Amniotic stem cell (primary cell): Measurements from ENCODE around the gene CLPTM1.

Source experiments
- DNase-seq: peaks from one replicate; lab custom pipeline; 2025; lab: John Stamatoyannopoulos, UW

CLPTM1 gene

GRCh38 chr19:45010306-45010705, 55.1 kb downstream of the CLPTM1 start:
- no peak for DNase-seq

- no peak for DNase-seq
These were observed 56.8 kb downstream of the CLPTM1 start for GRCh38 chr19:45011959-45012358.

- DNase-seq: peak; percentile 11
These were observed 61.5 kb downstream of the CLPTM1 start for GRCh38 chr19:45016388-45017314.

DNA sequence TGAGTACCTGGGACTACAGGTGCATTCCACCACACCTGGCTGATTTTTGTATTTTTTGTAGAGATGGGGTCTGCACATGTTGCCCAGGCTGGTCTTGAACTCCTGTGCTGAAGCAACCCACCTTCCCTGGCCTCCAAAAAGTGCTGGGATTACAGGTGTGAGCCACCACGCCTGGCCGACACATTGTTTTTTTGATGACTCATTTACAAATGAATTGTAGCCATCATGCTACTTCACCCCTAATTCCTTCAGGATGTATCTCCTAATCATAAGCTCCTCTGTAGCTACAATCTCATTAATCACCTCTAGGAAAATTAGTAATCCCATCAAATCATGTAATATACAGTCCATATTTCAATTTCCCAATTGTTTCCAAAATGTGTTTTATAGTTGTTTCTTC, 64.0 kb downstream of the CLPTM1 start:
- DNase-seq: no peak

DNA sequence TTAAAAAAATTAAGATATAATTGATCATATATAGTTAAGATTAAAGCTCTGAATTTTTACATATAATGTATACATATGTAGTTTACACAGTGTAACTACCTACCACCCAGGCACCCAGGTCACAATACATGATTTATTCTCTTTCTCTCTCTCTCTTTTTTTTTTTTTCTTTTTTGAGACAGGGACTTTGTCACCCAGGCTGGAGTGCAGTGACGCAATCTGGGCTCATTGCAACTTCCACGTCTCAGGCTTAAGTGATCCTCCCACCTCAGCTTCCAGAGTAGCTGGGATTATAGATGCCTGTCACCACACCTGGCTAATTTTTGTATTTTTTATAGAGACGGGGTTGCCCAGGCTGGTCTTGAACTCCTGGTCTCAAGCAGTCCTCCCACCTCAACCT, 64.9 kb downstream of the CLPTM1 start:
- no peak for DNase-seq

DNA sequence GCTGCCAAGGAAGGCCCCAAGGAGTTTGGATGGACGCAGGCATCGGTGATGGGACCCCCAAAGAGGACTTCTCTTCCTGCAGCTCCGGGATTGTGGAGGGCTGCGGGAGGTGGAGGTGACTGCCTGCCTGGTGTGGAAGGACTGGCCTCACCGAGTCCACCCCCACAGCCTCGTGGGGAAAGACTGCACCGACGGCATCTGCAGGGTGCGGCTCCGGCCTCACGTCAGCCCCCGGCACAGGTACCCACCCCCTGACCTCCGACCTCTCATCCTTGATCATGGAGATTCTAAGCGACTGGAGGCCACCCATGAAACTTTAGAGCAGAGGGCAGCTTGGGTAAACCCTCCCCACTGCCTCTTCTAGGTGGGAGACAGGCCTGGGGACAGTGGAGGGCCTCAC, 66.8 kb downstream of the CLPTM1 start:
- DNase-seq: no peak

DNA sequence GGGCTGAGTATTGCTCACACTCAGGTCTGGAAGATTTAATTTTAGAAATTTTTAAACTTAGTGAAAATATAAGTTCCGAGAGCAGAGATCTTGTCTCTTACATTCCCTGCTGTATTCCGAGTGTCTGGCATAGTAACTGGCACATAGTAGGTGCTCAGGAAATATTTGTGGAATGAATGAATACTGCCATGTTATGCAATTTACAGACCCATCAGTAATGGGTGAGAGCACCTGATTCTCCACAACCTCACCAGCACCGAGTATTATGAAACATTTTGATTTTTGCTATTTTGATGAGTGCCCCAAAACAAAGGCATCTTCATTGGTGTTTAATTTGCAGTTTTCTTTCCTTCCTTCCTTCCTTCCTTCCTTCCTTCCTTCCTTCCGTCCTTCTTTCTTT, 67.9 kb downstream of the CLPTM1 start:
- no peak for DNase-seq

DNA sequence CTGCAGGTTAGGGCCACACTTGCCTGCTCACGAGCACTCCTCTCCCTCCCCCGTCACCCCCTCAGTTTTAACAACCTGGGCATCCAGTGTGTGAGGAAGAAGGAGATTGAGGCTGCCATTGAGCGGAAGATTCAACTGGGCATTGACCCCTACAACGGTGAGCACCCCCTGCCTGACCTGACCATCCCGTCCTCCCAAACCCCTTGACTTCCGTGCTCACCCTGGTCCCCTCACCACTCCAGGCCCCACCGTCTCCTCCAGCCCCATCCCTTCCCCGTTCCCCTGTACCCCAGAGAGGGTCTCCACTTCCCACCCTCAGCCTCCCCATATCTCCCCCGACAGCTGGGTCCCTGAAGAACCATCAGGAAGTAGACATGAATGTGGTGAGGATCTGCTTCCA, 70.1 kb downstream of the CLPTM1 start:
- no peak for DNase-seq

GRCh38 chr19:45027371-45027770, 72.2 kb downstream of the CLPTM1 start:
- no peak for DNase-seq

GRCh38 chr19:45030825-45031224, 75.6 kb downstream of the CLPTM1 start:
- DNase-seq: no peak

- DNase-seq: no peak
These were observed 77.2 kb downstream of the CLPTM1 start for GRCh38 chr19:45032421-45032820.

DNA sequence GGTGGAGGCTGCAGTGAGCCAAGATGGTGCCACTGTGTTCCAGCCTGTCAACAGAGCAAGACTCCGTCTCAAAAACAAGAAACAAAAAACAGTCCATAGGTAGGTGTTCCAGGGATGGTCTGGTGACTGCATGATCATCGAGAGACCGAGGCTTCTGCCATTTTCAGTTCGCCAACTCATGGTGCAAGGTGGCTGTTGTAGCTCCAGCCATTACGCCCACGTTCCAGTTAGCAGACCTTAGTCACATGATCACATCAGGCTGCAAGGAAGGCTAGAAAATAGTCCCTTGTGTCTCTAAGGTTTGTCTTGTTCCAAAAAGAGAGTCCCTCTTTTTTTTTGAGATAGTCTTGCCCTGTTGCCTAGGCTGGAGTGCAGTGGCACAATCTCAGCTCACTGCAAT, 80.6 kb downstream of the CLPTM1 start:
- no peak for DNase-seq

GRCh38 chr19:45037393-45038169, 82.4 kb downstream of the CLPTM1 start:
- no peak for DNase-seq

- DNase-seq: peak; percentile 82
These were observed 84.0 kb downstream of the CLPTM1 start, which contains the start of gene CLASRP for GRCh38 chr19:45038931-45039893. Gene CLASRP, plus strand, starts transcription at chr19:45039045. Its CDS starts 1,168 bp downstream, at chr19:45040213.

- no peak for DNase-seq
These were observed 85.0 kb downstream of the CLPTM1 start for GRCh38 chr19:45040059-45040771.

- DNase-seq: no peak
These were observed 85.9 kb downstream of the CLPTM1 start for GRCh38 chr19:45041125-45041524.
